GM18858 (cell line): ENCODE measurements around the gene CDH23.

Source experiments
- ATAC-seq: cut with Tn5 transposase; IDR thresholded peaks from one replicate; pipeline ENCODE4 v1.9.1; 2021; ENCODE audit not compliant: unreplicated experiment

Gene CDH23

DNA sequence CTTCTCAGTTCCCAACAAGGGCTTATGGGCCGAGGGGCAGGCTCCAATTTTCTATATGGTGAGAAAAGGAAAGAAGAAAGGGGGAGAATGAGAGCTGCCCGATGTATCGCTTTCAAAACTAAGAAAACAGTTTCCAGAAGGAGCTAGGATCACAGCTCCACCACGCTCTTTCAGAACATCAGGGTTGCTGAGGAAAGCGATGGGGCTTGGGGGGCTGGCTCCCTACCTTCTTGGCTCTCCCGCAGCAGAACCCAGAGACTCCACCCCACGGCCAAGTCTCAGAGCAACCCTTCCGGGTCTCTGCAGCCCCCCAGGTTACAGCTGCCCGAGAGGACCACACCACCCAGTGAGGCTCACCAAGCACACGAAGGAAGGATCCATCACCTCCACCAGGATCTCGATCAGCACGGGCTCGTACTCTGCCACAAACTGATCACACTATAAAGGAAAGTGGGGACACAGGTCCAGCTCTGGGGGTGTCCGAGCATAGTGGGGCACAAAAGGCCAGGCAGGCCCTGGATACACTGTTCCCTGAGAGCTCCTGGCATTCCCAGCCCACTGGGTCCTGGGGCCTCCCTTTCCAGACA is 422.0 kb downstream of the CDH23 start:
- ATAC-seq = no peak

DNA sequence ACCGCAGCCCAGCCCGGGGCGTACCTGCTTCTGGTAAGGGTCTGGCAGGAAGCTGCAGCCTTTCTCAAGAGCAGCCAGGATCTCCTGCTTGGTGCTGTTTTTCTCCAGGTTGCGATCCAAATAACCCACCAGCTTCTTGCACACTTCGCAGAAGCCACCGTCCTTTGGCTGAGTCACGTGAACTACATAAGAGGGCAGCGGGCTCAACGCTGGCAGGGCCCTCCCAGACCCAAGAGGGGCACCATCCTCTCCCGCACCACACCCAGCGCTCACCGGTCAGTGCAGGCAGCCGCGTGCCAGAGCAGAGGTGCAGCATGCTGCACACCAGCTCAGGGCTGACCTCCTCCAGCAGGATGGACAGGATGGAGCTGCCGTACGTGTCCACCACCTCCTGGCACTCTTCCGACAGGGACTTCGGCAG is 422.7 kb downstream of the CDH23 start:
- no peak for ATAC-seq

DNA sequence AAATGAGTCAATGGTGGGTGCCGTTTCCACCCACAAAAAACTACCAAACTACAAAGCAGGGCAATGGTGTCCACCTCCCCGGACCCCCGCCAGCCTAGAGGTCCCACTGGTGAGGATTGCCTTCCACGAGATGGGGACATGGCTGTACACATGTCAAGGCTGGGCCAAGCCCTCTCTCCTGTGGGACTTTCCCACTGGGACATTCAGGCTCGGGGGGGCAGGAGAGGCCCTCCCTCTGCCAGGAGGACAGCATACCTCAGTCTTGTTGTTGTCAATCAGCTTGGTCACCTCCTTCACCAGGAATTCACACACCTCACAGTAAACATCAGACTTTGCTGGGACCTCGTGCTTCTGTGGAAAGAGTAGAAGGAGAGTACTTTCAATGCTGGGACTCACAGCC is 423.3 kb downstream of the CDH23 start:
- ATAC-seq = no peak

DNA sequence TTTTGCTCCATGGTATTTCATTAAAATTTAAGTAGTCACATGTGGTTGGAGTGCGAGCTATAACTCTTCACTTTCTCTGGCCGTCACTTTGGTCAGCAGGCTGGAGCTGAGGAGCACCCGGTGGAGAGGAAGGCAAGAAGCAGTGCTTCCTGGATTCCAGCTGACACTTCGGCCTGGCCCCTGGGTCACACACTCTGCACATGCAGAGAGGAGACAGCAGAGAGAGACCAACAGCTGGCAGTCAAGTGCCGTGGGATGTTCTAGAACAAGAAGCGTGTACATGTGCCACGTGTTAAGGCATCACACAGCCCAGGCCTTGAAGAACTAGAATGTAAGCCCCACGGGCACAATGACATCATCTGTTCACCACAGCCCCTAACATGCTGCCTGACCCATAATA is 424.2 kb downstream of the CDH23 start:
- no peak for ATAC-seq

GRCh38 chr10:71821909-71822763 is 425.4 kb downstream of the CDH23 start:
- no peak for ATAC-seq

DNA sequence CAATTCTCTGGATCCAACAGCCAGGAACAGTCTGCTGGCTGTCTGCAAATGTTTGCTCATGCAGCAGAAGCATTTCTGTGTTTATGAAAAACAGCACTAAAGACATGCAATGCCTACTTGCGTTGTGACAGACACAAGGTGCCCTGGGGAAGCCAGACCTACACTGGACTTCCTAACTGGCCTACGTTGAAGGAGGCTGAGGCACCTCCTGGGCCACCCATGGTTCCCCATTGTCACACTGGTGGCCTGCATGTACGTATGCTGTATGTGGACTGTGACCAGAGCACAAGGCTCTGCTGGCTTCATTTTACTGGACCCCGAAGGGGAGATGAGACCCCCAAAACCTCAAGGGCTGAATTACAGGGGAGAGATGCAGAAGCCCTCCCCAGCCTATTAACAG is 426.6 kb downstream of the CDH23 start:
- no peak for ATAC-seq

DNA sequence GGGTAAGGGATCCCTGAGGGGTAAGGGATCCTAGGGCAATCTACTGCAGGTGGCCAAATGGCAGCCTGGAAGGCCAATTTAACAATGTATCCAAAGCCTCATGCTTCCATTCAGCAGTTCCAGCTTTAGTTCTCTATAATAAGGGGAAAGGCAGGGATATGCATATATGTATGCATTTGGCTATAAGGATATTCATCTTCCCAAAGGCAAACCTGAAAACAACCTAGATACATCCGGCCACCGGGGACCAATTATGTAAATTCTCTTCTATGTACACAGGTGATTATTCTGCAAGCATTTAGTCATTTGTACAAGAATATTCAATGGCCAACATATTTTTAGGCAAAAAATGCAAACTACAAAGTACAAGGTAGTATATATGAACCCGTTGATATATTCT is 427.6 kb downstream of the CDH23 start:
- ATAC-seq = no peak

- ATAC-seq = no peak
Measured at GRCh38 chr10:71825217-71825616, 428.5 kb downstream of the CDH23 start.

DNA sequence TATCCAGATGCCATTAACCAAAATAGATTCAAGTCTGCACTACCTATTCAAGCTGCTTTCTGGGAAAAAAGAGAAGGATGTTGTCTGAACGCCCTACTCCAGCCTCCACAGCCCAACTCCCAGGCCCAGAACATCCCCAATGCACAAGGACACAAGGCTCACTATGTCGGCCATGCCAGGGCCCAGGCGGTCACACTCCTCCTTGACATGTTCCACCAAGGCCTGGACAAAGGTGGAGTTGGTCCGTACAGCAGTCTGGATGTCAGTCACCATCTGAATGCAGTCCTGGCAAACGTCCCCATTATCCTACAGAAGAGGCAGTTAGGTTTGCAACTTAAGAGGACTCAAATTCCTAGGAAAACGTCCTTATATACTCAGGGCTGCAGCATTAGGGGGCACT is 431.1 kb downstream of the CDH23 start:
- no peak for ATAC-seq

GRCh38 chr10:71828702-71829101 is 432.0 kb downstream of the CDH23 start:
- ATAC-seq = no peak

- no peak for ATAC-seq
Measured at GRCh38 chr10:71829171-71829570, 432.5 kb downstream of the CDH23 start.

- no peak for ATAC-seq
Measured at GRCh38 chr10:71829896-71830295, 433.2 kb downstream of the CDH23 start.

DNA sequence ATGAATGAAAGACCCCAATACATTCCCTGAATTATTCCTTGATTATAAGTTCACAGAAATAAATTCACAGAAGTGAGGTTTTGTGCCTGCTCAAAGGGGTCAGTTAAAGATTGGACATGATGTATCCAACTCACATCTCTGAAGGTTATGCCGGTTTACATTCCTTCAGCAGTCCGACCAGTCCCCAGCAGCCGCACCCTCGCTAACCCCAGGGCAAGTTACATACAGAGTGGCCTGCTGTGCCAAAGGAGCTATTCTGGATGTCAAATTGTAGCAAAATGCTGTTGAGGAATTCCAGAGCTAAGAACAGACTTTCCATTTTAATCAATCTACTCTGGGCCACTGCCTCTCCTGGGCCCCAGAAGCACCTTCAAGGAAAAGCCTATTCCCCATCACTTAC is 434.0 kb downstream of the CDH23 start:
- ATAC-seq = no peak

GRCh38 chr10:71831646-71832552 is 435.2 kb downstream of the CDH23 start:
- no peak for ATAC-seq

DNA sequence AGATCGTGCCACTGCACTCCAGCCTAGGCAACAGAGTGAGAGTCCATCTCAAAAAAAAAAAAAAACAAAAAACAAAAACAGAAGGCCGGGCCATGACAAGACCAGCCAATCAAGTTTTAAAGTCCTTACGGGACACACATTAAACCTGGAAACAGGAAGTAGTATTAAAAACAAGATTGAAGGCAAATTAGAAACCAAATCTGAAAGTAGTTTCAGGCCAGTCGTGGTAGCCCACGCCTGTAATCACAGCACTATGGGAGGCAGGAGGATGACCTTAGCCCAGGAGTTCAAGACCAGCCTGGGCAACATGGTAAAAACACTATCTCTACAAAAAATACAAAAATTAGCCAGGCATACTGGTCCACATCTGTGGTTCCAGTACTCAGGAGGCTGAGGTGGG is 436.2 kb downstream of the CDH23 start:
- ATAC-seq = no peak

GRCh38 chr10:71833451-71834342 is 437.0 kb downstream of the CDH23 start:
- ATAC-seq = no peak

DNA sequence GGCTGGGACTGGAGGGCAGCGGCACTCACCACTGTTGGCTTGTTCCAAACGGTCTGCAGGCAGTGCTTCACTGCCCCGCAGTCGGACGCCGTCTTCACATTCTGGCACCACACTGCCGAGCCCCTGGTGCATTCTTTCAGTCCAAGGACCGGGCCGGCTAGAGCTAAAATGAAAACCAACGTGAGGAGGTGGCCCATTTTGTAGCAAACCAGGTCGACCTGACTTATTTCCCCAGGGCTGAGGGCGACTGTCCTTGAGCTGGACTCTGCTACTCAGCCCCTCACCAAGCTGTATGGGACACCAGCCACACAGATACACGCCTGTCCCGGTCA is 437.6 kb downstream of the CDH23 start:
- no peak for ATAC-seq

GRCh38 chr10:71835671-71836595 is 439.2 kb downstream of the CDH23 start:
- ATAC-seq = peak; percentile 84

- ATAC-seq = peak; percentile 7
Measured at GRCh38 chr10:71836596-71836974, 439.9 kb downstream of the CDH23 start.
